ENCODE data around the gene DOCK6. TPM values are rescaled to one million over a fixed set of nuclear protein-coding genes. Genes with fewer than 3 reads are reported as not detected.

The DOCK6 gene
- total and polyA plus RNA-seq, 2 of the 13 experiments (the other 11 are each of a cell fraction or from before 2014, with no cell fraction given), result 5.4 to 38.1 TPM

DNA sequence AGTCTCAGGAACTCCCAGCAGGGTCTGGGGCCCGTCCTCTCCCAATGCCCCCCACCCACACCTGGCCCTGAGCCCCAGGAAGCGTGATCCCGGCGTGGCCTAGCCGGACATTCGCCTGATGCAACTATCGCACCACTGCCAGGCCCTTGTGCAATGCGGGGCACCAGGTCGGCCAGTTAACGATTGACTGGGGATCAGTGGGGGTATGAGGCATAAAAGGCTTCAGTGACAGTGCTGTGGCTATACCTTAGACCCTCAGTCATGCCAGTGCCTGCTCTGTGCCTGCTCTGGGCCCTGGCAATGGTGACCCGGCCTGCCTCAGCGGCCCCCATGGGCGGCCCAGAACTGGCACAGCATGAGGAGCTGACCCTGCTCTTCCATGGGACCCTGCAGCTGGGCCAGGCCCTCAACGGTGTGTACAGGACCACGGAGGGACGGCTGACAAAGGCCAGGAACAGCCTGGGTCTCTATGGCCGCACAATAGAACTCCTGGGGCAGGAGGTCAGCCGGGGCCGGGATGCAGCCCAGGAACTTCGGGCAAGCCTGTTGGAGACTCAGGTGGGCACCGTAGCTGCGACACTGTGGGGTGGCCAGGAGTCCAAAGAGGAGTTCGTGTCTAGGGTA lies 22.8 kb downstream of the DOCK6 start, which contains the start of gene ANGPTL8 (continued):
- TF ChIP-seq U2AF2 (IDR thresholded peaks at IDR 0.05; ENCODE audit: low read depth, low read length), result no peak
- TF ChIP-seq NONO (IDR thresholded peaks at IDR 0.05), result no peak
- peak; percentile 97 for TF ChIP-seq NONO (CRISPR knock-in tag; conservative IDR thresholded peaks at IDR 0.05)
- TF ChIP-seq MBNL3 (CRISPR knock-in tag; conservative IDR thresholded peaks at IDR 0.05), result no peak
- no peak for TF ChIP-seq SUZ12 (IDR thresholded peaks at IDR 0.05; ENCODE audit: low read depth, low read length)
- TF ChIP-seq RBM39 (IDR thresholded peaks at IDR 0.05; ENCODE audit: low read depth, low read length, poor library complexity, severe bottlenecking), result peak; percentile 77
- peak; percentile 59; the same call in 1 of the 2 replicates for TF ChIP-seq ZNF556 (CRISPR knock-in tag; IDR thresholded peaks at IDR 0.05; ENCODE audit: borderline replicate concordance)
- peak; percentile 97; the same call in 1 of the 2 replicates for TF ChIP-seq ZNF225 (CRISPR knock-in tag; IDR thresholded peaks at IDR 0.05)
- peak; percentile 60; the same call in 1 of the 2 replicates for TF ChIP-seq NFKB2 (CRISPR knock-in tag; IDR thresholded peaks at IDR 0.05; ENCODE audit: borderline replicate concordance)
- TF ChIP-seq, protein P1, sequence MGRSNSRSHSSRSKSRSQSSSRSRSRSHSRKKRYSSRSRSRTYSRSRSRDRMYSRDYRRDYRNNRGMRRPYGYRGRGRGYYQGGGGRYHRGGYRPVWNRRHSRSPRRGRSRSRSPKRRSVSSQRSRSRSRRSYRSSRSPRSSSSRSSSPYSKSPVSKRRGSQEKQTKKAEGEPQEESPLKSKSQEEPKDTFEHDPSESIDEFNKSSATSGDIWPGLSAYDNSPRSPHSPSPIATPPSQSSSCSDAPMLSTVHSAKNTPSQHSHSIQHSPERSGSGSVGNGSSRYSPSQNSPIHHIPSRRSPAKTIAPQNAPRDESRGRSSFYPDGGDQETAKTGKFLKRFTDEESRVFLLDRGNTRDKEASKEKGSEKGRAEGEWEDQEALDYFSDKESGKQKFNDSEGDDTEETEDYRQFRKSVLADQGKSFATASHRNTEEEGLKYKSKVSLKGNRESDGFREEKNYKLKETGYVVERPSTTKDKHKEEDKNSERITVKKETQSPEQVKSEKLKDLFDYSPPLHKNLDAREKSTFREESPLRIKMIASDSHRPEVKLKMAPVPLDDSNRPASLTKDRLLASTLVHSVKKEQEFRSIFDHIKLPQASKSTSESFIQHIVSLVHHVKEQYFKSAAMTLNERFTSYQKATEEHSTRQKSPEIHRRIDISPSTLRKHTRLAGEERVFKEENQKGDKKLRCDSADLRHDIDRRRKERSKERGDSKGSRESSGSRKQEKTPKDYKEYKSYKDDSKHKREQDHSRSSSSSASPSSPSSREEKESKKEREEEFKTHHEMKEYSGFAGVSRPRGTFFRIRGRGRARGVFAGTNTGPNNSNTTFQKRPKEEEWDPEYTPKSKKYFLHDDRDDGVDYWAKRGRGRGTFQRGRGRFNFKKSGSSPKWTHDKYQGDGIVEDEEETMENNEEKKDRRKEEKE (IDR thresholded peaks at IDR 0.05), result no peak
- TF ChIP-seq ZSCAN21 (CRISPR knock-in tag; IDR thresholded peaks at IDR 0.05; ENCODE audit: borderline replicate concordance), result peak; percentile 94
- TF ChIP-seq RFX3 (CRISPR knock-in tag; IDR thresholded peaks at IDR 0.05), result peak; percentile 38
- peak; percentile 53; the same call in 1 of the 2 replicates for TF ChIP-seq ZNF703 (CRISPR knock-in tag; IDR thresholded peaks at IDR 0.05; ENCODE audit: borderline replicate concordance)
- TF ChIP-seq, protein P2, sequence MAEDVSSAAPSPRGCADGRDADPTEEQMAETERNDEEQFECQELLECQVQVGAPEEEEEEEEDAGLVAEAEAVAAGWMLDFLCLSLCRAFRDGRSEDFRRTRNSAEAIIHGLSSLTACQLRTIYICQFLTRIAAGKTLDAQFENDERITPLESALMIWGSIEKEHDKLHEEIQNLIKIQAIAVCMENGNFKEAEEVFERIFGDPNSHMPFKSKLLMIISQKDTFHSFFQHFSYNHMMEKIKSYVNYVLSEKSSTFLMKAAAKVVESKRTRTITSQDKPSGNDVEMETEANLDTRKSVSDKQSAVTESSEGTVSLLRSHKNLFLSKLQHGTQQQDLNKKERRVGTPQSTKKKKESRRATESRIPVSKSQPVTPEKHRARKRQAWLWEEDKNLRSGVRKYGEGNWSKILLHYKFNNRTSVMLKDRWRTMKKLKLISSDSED (CRISPR knock-in tag; IDR thresholded peaks at IDR 0.05), result 0 out of 2 replicates have a peak, but pooled peaks have one; percentile 65
- TF ChIP-seq, protein P3, sequence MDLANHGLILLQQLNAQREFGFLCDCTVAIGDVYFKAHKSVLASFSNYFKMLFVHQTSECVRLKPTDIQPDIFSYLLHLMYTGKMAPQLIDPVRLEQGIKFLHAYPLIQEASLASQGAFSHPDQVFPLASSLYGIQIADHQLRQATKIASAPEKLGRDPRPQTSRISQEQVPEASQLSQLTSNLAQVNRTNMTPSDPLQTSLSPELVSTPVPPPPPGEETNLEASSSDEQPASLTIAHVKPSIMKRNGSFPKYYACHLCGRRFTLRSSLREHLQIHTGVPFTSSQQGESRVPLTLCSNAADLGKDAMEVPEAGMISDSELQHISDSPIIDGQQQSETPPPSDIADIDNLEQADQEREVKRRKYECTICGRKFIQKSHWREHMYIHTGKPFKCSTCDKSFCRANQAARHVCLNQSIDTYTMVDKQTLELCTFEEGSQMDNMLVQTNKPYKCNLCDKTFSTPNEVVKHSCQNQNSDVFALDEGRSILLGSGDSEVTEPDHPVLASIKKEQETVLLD (CRISPR knock-in tag; IDR thresholded peaks at IDR 0.05; ENCODE audit: low read depth), result peak; percentile 83
- TF ChIP-seq ZNF607 (CRISPR knock-in tag; IDR thresholded peaks at IDR 0.05; ENCODE audit: borderline replicate concordance), result peak; percentile 77; the same call in 1 of the 2 replicates
- no peak for TF ChIP-seq ZBTB1 (CRISPR knock-in tag; IDR thresholded peaks at IDR 0.05; ENCODE audit: borderline replicate concordance)

Measured in HepG2 (cell line).